CD14-positive monocyte (primary cell): ENCODE measurements around the gene PPP1R3G. TPM values are rescaled to one million over a fixed set of nuclear protein-coding genes. Genes with fewer than 3 reads are reported as not detected.

ENCODE experiments used
- DNase-seq, 3 donors: peaks; one replicate each; pipeline ENCODE4 v3.0.0-alpha.2; 2011 to 2022
- H2AFZ ChIP-seq: 2 replicates; pipeline ENCODE4 v1.6.0; 2012; ENCODE audit warnings: mild to moderate bottlenecking, low read depth, low read length, inconsistent platforms; ENCODE audit not compliant: insufficient read depth, poor library complexity, severe bottlenecking
- H3K27ac ChIP-seq, 2 donors: 1 replicate in 1 of 2; 2 replicates in 1 of 2; pipeline ENCODE4 v1.5.1; 2012 to 2013; ENCODE audit warnings: low read length in 2 of 2, control low read depth in 1 of 2, inconsistent platforms in 1 of 2, low read depth in 1 of 2, mild to moderate bottlenecking in 1 of 2
- H3K27me3 ChIP-seq, 2 donors: one replicate each; pipeline versions ENCODE4 v1.6.0 to v1.6.1; 2011 to 2013; ENCODE audit warnings: low read length in 2 of 2; ENCODE audit not compliant: control insufficient read depth in 2 of 2, insufficient read depth in 2 of 2
- H3K36me3 ChIP-seq, 2 donors: replicated peaks in 1 of 2; 1 replicate in 1 of 2; 2 replicates in 1 of 2; pipeline versions ENCODE4 v1.5.1 to v1.6.1; 2012 to 2013; ENCODE audit warnings: low read length in 2 of 2, control low read depth in 1 of 2, inconsistent platforms in 1 of 2, mild to moderate bottlenecking in 1 of 2; ENCODE audit not compliant: insufficient read depth in 2 of 2, control insufficient read depth in 1 of 2
- H3K4me1 ChIP-seq, 2 donors: 1 replicate in 1 of 2; 2 replicates in 1 of 2; pipeline versions ENCODE4 v1.5.1 to v1.6.1; 2012 to 2013; ENCODE audit warnings: low read length in 2 of 2, control low read depth in 1 of 2, inconsistent platforms in 1 of 2, mild to moderate bottlenecking in 1 of 2, moderate library complexity in 1 of 2; ENCODE audit not compliant: insufficient read depth in 2 of 2, control insufficient read depth in 1 of 2
- H3K4me2 ChIP-seq: replicated peaks from 2 replicates; pipeline ENCODE3; 2012; ENCODE audit warnings: low read length, moderate library complexity, mild to moderate bottlenecking; ENCODE audit not compliant: poor library complexity, severe bottlenecking; ENCODE audit errors: extremely low read depth
- H3K4me3 ChIP-seq, 3 experiments: fragments of 200-600 bp in 1 of 3; sonication (generic) in 1 of 3; replicated peaks in 1 of 3; 1 replicate in 2 of 3; 2 replicates in 1 of 3; pipeline ENCODE4 v1.5.1; 2011 to 2013; ENCODE audit warnings: low read length in 3 of 3, mild to moderate bottlenecking in 3 of 3, control low read depth in 2 of 3, low read depth in 2 of 3, inconsistent platforms in 1 of 3, moderate library complexity in 1 of 3
- H3K79me2 ChIP-seq: 2 replicates; pipeline ENCODE4 v1.6.0; 2012; ENCODE audit warnings: mild to moderate bottlenecking, control low read depth, inconsistent platforms, low read length, moderate library complexity; ENCODE audit not compliant: insufficient read depth
- H3K9ac ChIP-seq: 2 replicates; pipeline ENCODE4 v1.6.0; 2017; ENCODE audit warnings: low read length, mild to moderate bottlenecking; ENCODE audit not compliant: insufficient read depth, poor library complexity, severe bottlenecking
- H3K9me3 ChIP-seq, 2 donors: replicated peaks in 1 of 2; 1 replicate in 1 of 2; 2 replicates in 1 of 2; pipeline versions ENCODE4 v1.5.1 to v1.6.1; 2012 to 2013; ENCODE audit warnings: low read length in 2 of 2, control low read depth in 1 of 2; ENCODE audit not compliant: control insufficient read depth in 1 of 2, insufficient read depth in 1 of 2
- H4K20me1 ChIP-seq: 2 replicates; pipeline ENCODE4 v1.6.0; 2012; ENCODE audit warnings: mild to moderate bottlenecking, low read length, control low read depth, moderate library complexity; ENCODE audit not compliant: insufficient read depth
- H3K27ac Mint-ChIP-seq, 7 donors: one replicate each; pipeline ENCODE4 v1.8.0; 2020; ENCODE audit warnings: mild to moderate bottlenecking in 7 of 7, mixed read lengths in 7 of 7, moderate library complexity in 6 of 7, inconsistent platforms in 2 of 7
- H3K27me3 Mint-ChIP-seq, 3 donors: one replicate each; pipeline ENCODE4 v1.8.0; 2021 to 2022; ENCODE audit warnings: low read depth in 3 of 3, mild to moderate bottlenecking in 3 of 3, mixed read lengths in 3 of 3, moderate library complexity in 3 of 3, inconsistent platforms in 1 of 3
- H3K36me3 Mint-ChIP-seq, 2 donors: one replicate each; pipeline ENCODE4 v1.8.0; 2020; ENCODE audit warnings: mixed read lengths in 2 of 2, inconsistent platforms in 1 of 2, mild to moderate bottlenecking in 1 of 2
- H3K4me1 Mint-ChIP-seq: one replicate; pipeline ENCODE4 v1.8.0; 2020; ENCODE audit warnings: mild to moderate bottlenecking, mixed read lengths
- H3K4me3 Mint-ChIP-seq, 2 donors: one replicate each; pipeline ENCODE4 v1.8.0; 2020; ENCODE audit warnings: mild to moderate bottlenecking in 2 of 2, mixed read lengths in 2 of 2, moderate library complexity in 1 of 2
- H3K9me3 Mint-ChIP-seq, 7 donors: one replicate each; pipeline ENCODE4 v1.8.0; 2020 to 2022; ENCODE audit warnings: mixed read lengths in 7 of 7, mild to moderate bottlenecking in 6 of 7, moderate library complexity in 6 of 7, inconsistent platforms in 2 of 7
- CTCF ChIP-seq: fragments of 200-600 bp; IDR thresholded peaks from one replicate; pipeline ENCODE4 v1.8.0; 2022; ENCODE audit warnings: antibody characterized with exemption, mild to moderate bottlenecking
- WGBS: methylation state at CpG from one replicate; pipeline ENCODE4 v1.1.5; 2013; ENCODE audit warnings: missing lambda C conversion rate; ENCODE audit not compliant: insufficient coverage; 5-methylcytosine and 5-hydroxymethylcytosine counted together
- intact Hi-C, 2 donors: fragments of 100-400 bp; cut with micrococcal nuclease; formaldehyde crosslinking; loops; one replicate each; pipeline versions ENCODE4 v1.15.0 to v1.15.1; 2023
- polyA plus RNA-seq, 3 donors: library from polyadenylated mRNA; depleted of rRNA in 1 of 3; unstranded in 2 of 3; stranded (reverse) in 1 of 3; fragments of 300-500 nt in 2 of 3; fragments of >200 nt in 1 of 3; fragmentation: Illumina TruSeq in 2 of 3; gene quantifications; 1 replicate in 2 of 3; 2 replicates in 1 of 3; pipeline ENCODE4 v1.2.3, GENCODE V29; 2012 to 2021

Gene PPP1R3G
- polyA plus RNA-seq, 3 donors: 0.13 to 0.15 (median 0.13) TPM

- H3K27ac Mint-ChIP-seq: no peak overlapping the region
- Histone ChIP-seq H3K4me3 (no peak overlapping the region), H2AFZ (no peak overlapping the region), H3K9ac (no peak overlapping the region), H4K20me1 (no peaks in the 10 kb centered on the region), H3K4me2 (no peak overlapping the region), H3K27ac (no peak overlapping the region), H3K27me3 (no peaks in the 10 kb centered on the region), H3K4me1 (peaks cover 14 to 17% of the 10 kb centered on the region in 2 donors), H3K36me3 (no peaks in the 10 kb centered on the region), H3K9me3 (no peaks in the 10 kb centered on the region), H3K79me2 (no peaks in the 10 kb centered on the region)
- H3K4me1 Mint-ChIP-seq: peaks cover 22% of the 10 kb centered on the region
- intact Hi-C loops: no loop called here
- no peaks in the 10 kb centered on the region for H3K9me3 Mint-ChIP-seq
- H3K4me3 Mint-ChIP-seq: no peak overlapping the region
- no peak for TF ChIP-seq CTCF
- peaks cover 0 to 3% of the 10 kb centered on the region in 2 donors for H3K36me3 Mint-ChIP-seq
- peaks cover 0 to 3% (median 0%) of the 10 kb centered on the region in 3 donors for H3K27me3 Mint-ChIP-seq
- WGBS: 50% methylated on average over 2 of the region's 4 CpGs
- no peak for DNase-seq
Measured at GRCh38 chr6:5128351-5128750, 43.2 kb downstream of the PPP1R3G start.

DNA sequence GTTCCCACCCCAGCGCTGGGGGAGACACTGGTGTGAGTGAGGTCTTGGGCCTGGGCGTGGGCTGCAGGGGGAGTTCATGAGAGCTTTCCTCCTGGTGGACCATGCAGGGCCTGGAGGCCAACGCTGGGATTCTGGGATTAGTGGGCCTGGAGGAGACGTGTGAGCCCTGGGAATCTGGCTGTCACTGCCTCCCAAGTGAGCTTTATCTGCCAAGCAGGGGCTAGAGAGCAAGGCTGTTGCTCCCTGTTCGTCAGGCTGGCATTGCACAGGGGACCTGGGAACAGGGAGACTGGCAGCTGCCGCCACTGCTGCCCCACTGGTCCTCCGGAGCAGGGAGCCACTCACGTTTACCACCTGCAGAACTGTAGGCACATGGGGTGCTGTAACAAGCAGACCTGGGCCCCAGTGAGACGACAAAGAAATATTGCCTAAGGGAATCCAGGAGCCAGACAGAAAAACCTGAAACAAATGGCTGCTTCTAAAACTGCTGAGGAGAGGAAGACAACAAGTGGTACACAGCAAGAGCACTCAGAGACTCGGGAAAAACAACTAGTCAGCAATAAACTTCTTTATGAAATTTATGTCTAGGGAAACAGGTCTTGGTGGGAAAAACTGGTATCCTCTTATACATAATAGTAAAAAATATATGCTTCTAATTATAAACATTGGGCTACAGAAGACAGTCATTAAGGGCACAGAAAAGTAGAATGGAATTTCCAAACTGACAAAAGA, 45.2 kb downstream of the PPP1R3G start:
- H3K36me3 ChIP-seq: no peaks in the 10 kb centered on the region
- Mint-ChIP-seq H3K4me1 (peaks cover 28% of the 10 kb centered on the region), H3K27me3 (peaks cover 0 to 2% (median 0%) of the 10 kb centered on the region in 3 donors), H3K36me3 (peaks cover 0 to 3% of the 10 kb centered on the region in 2 donors), H3K9me3 (no peaks in the 10 kb centered on the region), H3K4me3 (no peak overlapping the region), H3K27ac (no peak overlapping the region)
- no peak for DNase-seq
- H3K27me3 ChIP-seq: no peaks in the 10 kb centered on the region
- no peak overlapping the region for H3K4me3 ChIP-seq
- intact Hi-C loops: no loop called here
- TF ChIP-seq CTCF: no peak
- no peaks in the 10 kb centered on the region for H4K20me1 ChIP-seq
- H3K9ac ChIP-seq: no peak overlapping the region
- H3K9me3 ChIP-seq: no peaks in the 10 kb centered on the region
- no peaks in the 10 kb centered on the region for H3K79me2 ChIP-seq
- H3K4me2 ChIP-seq: no peak overlapping the region
- no peak overlapping the region for H3K27ac ChIP-seq
- H2AFZ ChIP-seq: no peak overlapping the region
- peaks cover 14 to 18% of the 10 kb centered on the region in 2 donors for H3K4me1 ChIP-seq
- 96% methylated on average over 9 of the region's 10 CpGs for WGBS
